Hepatocyte (in vitro differentiated cells): ENCODE data around the gene TEX36. TPM values are rescaled to one million over a fixed set of nuclear protein-coding genes. Genes with fewer than 3 reads are reported as not detected.

Experiments used
- DNase-seq: peaks from one replicate; pipeline ENCODE4 v3.0.0-alpha.2; 2016; ENCODE audit warnings: low spot score
- H2AFZ ChIP-seq: fragments of 200-600 bp; sonication (generic); 2 replicates; pipeline ENCODE4 v1.6.0; 2016; ENCODE audit warnings: antibody characterized with exemption, mild to moderate bottlenecking
- H3K27ac ChIP-seq: fragments of 200-600 bp; sonication (generic); 2 replicates; pipeline ENCODE4 v1.5.1; 2016; ENCODE audit warnings: mild to moderate bottlenecking
- H3K27me3 ChIP-seq: fragments of 200-600 bp; sonication (generic); 2 replicates; pipeline ENCODE4 v1.6.1; 2016
- H3K36me3 ChIP-seq: fragments of 200-600 bp; sonication (generic); replicated peaks from 2 replicates; pipeline ENCODE4 v1.5.1; 2016; ENCODE audit warnings: low read depth; ENCODE audit not compliant: insufficient read depth
- H3K4me1 ChIP-seq: fragments of 200-600 bp; sonication (generic); 2 replicates; pipeline ENCODE4 v1.5.1; 2016; ENCODE audit warnings: mild to moderate bottlenecking, moderate library complexity; ENCODE audit not compliant: insufficient read depth
- H3K4me2 ChIP-seq: fragments of 200-600 bp; sonication (generic); 2 replicates; pipeline ENCODE4 v1.6.0; 2016
- H3K4me3 ChIP-seq: fragments of 200-600 bp; sonication (generic); 2 replicates; pipeline ENCODE4 v1.5.1; 2016; ENCODE audit warnings: mild to moderate bottlenecking
- H3K79me2 ChIP-seq: fragments of 200-600 bp; sonication (generic); 2 replicates; pipeline ENCODE4 v1.6.0; 2017; ENCODE audit warnings: mild to moderate bottlenecking
- H3K9me2 ChIP-seq: fragments of 200-600 bp; sonication (generic); replicated peaks from 2 replicates; pipeline ENCODE4 v1.6.0; 2017; ENCODE audit warnings: mild to moderate bottlenecking; ENCODE audit not compliant: insufficient read depth
- H3K9me3 ChIP-seq: fragments of 200-600 bp; sonication (generic); 2 replicates; pipeline ENCODE4 v1.5.1; 2016; ENCODE audit warnings: low read depth, mild to moderate bottlenecking
- H4K20me1 ChIP-seq: fragments of 200-600 bp; sonication (generic); 2 replicates; pipeline ENCODE4 v1.6.0; 2016; ENCODE audit warnings: mild to moderate bottlenecking; ENCODE audit not compliant: insufficient read depth, poor library complexity, severe bottlenecking
- CTCF ChIP-seq: fragments of 200-600 bp; sonication (generic); IDR thresholded peaks from 2 replicates; pipeline ENCODE4 v1.5.1; 2016; ENCODE audit warnings: antibody characterized with exemption, mild to moderate bottlenecking; ENCODE audit not compliant: poor library complexity
- EZH2 ChIP-seq: fragments of 200-600 bp; sonication (generic); IDR thresholded peaks from 2 replicates; pipeline ENCODE4 v1.6.1; 2016; ENCODE audit warnings: antibody characterized with exemption, mild to moderate bottlenecking, borderline replicate concordance
- EZH2phosphoT487 ChIP-seq: fragments of 200-600 bp; sonication (generic); IDR thresholded peaks from one replicate; pipeline ENCODE4 v1.6.1; 2018; ENCODE audit warnings: antibody characterized with exemption, mild to moderate bottlenecking, low read depth, moderate library complexity; ENCODE audit not compliant: unreplicated experiment, severe bottlenecking
- WGBS: methylation state at CpG from one replicate; pipeline ENCODE4 v1.1.6; 2016; ENCODE audit warnings: low lambda C conversion rate; ENCODE audit errors: missing lambda C conversion rate; 5-methylcytosine and 5-hydroxymethylcytosine counted together
- polyA plus RNA-seq: library from polyadenylated mRNA; unstranded; fragments of >200 nt; fragmentation: Nextera tagmentation; extraction: Ambion mirVana; gene quantifications from 2 replicates; pipeline ENCODE4 v1.2.1, GENCODE V29; 2016
- total RNA-seq: library from RNA; depleted of rRNA; stranded (reverse); fragments of >200 nt; gene quantifications from 2 replicates; pipeline ENCODE4 v1.2.3, GENCODE V29; 2014

Gene TEX36
- total and polyA plus RNA-seq, 2 experiments from 2014 or later, result not detected

DNA sequence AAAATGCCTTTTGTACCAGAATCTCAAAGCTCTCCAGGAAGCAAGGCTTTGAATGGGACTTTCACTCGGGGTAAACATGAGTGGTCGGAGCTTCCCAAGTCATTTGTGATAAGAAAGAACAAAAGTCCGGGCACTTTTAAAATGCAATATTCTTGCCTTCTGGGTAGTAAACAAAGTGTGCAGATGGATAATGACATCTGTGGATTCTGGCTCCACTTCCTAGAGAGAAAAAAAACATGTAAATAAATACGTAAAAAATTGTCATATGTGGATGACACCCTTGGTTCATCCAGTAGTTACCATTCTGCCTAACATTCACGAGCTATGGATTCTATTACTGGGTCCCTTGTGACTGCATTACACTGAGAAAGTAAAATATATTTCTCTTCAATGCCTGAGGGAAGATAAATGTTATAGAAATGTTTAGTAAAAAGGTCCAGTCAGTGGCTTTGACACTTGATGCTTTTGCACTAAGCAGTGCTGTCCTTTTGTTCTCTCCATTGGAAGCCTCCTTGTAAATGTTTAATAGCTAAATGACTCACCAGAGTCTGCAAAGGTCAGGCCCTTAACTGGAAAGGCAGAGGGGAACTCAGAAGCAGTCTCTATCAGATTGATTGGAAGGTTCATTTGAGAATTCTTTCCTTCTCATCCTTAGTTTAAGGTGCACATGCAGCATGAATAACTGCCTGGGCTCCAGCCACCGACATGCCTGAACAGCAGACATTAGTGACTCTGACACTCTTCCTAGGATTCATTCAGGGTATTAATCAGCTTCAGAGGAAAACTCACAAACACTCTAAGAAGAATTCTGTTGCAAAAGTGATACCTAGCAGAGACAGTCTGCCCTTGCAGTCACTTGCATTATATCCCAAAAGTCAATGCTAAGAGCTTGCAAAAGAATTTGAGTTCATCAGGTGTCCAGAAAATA is 24.8 kb upstream of the TEX36 start:
- DNase-seq, result peak; percentile 41
- no peaks in the 10 kb centered on the region for H3K36me3 ChIP-seq
- no peaks in the 10 kb centered on the region for H3K27me3 ChIP-seq
- H3K4me1 ChIP-seq, result peaks cover 14% of the 10 kb centered on the region
- H3K4me2 ChIP-seq, result peak overlapping the region; percentile 24
- H3K79me2 ChIP-seq, result no peaks in the 10 kb centered on the region
- no peak overlapping the region for H3K27ac ChIP-seq
- H4K20me1 ChIP-seq, result no peaks in the 10 kb centered on the region
- 25% methylated on average over 6 of the region's 6 CpGs for WGBS
- no peaks in the 10 kb centered on the region for H3K9me3 ChIP-seq
- no peak overlapping the region for H3K4me3 ChIP-seq
- no peaks in the 10 kb centered on the region for H3K9me2 ChIP-seq
- no peak overlapping the region for H2AFZ ChIP-seq
- no peak for TF ChIP-seq EZH2phosphoT487
- TF ChIP-seq CTCF, result no peak
- no peak for TF ChIP-seq EZH2

DNA sequence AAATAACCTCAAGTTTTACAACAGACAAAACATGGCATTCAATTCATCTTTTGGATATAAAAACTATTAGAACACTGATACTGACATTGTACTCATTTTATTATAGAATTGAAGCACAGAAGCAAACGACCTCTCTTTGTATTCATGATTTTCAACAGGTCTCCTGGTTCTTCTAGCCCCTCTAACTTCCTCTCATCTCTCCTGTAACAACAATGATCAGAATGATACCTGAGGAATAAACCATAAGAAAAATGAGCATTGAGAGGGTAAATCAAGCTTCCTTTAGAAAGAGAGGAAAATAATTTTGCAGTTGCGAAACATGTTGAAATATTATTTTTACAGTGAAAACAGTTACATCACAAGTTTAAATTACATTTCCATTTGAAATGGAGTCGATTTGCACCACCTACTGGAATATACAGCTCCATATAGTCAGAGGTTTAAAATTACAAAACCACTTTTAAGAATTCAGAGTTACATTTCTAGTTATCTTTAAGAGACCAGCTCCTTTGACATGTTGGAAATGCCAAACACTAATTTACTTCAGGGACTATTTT is 17.5 kb upstream of the TEX36 start:
- H3K36me3 ChIP-seq, result no peaks in the 10 kb centered on the region
- no peak overlapping the region for H3K4me2 ChIP-seq
- no peaks in the 10 kb centered on the region for H3K9me2 ChIP-seq
- H3K4me1 ChIP-seq, result peaks cover 7% of the 10 kb centered on the region
- H2AFZ ChIP-seq, result no peak overlapping the region
- no peak for TF ChIP-seq EZH2
- peak; percentile 56 for TF ChIP-seq CTCF
- no peaks in the 10 kb centered on the region for H3K9me3 ChIP-seq
- DNase-seq, result no peak
- H3K27ac ChIP-seq, result no peak overlapping the region
- no peak overlapping the region for H3K4me3 ChIP-seq
- H3K79me2 ChIP-seq, result no peaks in the 10 kb centered on the region
- 57% methylated on average over 3 of the region's 3 CpGs for WGBS
- H3K27me3 ChIP-seq, result no peaks in the 10 kb centered on the region
- no peaks in the 10 kb centered on the region for H4K20me1 ChIP-seq

DNA sequence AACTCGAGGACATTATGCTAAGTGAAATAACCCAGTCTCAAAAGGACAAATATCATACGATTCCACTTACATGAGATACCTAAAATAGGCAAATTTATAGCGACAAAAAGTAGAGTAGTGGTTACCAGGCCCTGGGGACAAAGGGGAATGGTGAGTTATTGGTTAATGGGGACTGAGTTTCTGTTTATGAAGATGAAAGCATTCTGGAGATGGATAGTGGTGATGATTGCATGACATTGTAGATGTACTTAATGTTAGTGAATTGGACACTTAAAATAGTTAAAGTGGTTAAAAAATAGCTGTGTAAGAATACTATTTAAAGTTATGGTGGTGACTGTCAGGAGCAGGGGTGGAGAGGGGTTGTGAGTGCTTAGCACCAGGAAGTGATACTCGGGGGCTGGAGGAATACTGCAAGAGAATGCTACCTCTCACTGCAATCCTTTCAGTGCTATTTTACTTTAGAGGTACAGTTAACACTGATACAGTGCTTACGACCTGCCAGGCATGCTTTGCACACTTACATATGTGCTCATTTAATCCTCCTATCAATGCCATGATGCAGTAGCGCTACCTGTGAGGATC is 16.7 kb upstream of the TEX36 start:
- Histone ChIP-seq H3K36me3 (no peaks in the 10 kb centered on the region), H3K79me2 (no peaks in the 10 kb centered on the region), H2AFZ (no peak overlapping the region), H3K4me3 (no peak overlapping the region), H3K4me1 (peaks cover 7% of the 10 kb centered on the region), H3K27me3 (no peaks in the 10 kb centered on the region), H4K20me1 (no peaks in the 10 kb centered on the region), H3K4me2 (no peak overlapping the region), H3K27ac (no peak overlapping the region), H3K9me2 (no peaks in the 10 kb centered on the region), H3K9me3 (no peaks in the 10 kb centered on the region)
- TF ChIP-seq EZH2 (no peak), EZH2phosphoT487 (no peak), CTCF (no peak)
- no peak for DNase-seq
- 77% methylated on average over 6 of the region's 6 CpGs for WGBS
